Epithelial cell of esophagus (primary cell): ENCODE data around the gene HOXA11.

ENCODE experiments used
- DNase-seq: peaks from one replicate; pipeline ENCODE4 v3.0.0; 2010; ENCODE audit warnings: low read depth
- H3K4me3 ChIP-seq: 2 replicates; pipeline ENCODE4 v1.5.1; 2011; ENCODE audit warnings: mild to moderate bottlenecking, low read length, control low read depth
- TF ChIP-seq, protein P1 (sequence below): IDR thresholded peaks from 2 replicates; pipeline ENCODE4 v1.5.1; 2011; ENCODE audit warnings: low read depth, mild to moderate bottlenecking, low read length, control low read depth, inconsistent platforms; ENCODE audit not compliant: insufficient read depth; ENCODE audit errors: missing control alignments

Gene HOXA11

GRCh38 chr7:27134392-27134791, 50.6 kb downstream of the HOXA11 start:
- TF ChIP-seq, protein P1, sequence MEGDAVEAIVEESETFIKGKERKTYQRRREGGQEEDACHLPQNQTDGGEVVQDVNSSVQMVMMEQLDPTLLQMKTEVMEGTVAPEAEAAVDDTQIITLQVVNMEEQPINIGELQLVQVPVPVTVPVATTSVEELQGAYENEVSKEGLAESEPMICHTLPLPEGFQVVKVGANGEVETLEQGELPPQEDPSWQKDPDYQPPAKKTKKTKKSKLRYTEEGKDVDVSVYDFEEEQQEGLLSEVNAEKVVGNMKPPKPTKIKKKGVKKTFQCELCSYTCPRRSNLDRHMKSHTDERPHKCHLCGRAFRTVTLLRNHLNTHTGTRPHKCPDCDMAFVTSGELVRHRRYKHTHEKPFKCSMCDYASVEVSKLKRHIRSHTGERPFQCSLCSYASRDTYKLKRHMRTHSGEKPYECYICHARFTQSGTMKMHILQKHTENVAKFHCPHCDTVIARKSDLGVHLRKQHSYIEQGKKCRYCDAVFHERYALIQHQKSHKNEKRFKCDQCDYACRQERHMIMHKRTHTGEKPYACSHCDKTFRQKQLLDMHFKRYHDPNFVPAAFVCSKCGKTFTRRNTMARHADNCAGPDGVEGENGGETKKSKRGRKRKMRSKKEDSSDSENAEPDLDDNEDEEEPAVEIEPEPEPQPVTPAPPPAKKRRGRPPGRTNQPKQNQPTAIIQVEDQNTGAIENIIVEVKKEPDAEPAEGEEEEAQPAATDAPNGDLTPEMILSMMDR = no peak
- H3K4me3 ChIP-seq = no peak overlapping the region
- DNase-seq = peak; percentile 44

DNA sequence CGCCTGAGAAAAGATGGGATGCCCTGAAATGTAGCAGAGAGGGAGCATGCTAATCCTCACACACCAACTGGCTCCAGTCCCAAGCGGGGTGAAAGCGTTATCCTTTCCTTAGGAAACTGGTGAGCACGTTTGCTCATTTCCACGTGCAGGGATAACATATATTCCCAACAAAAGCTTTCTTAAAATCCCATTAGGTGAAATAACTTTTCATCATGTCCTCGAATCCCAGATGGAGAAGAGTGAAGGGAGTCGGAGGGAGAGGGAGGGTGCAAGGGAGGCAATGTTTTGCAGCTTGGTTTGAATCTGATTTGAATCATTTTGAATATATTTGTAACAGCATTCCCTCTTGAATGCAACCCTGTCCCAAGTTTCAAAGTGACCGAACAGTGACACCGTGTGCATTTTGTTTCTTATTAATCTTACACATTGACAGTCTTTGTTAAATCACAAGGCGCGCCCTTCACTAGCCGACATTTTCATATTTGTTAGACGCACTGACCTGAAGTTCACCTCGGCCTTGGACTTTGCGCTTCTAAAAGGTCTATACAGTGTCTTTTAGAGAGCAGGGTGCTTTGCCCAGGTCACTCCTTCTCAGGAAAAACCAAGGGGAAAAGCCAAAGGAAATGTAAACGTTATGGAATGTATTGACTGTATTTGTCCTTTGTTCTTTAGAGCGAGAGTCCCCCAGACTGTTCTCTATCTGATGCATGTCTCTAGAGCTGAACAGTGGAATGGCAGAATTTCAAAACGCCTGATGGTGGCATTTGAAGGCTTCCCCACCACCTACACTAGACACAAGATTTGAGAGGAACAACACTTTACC, 51.4 kb downstream of the HOXA11 start:
- TF ChIP-seq, protein P1 = no peak

DNA sequence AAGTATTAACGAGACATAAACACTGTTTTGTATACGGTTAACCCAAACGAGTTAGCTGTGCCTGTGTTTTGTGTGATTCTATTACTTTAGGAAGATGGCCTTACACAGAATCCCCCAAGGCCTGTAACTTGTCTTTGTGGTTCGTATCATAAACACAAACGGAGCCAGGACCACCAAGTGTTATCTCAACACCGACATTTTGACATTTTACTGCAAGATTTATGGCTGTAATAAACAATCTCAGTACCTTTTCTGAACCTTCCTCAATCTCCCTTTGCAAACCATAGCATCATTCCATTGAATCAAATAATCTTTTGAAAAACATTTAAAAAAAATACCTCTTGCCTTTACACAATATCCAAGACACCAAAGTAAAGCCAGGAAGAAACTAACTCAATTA, 52.1 kb downstream of the HOXA11 start:
- no peak for DNase-seq
- no peak overlapping the region for H3K4me3 ChIP-seq
- TF ChIP-seq, protein P1 = no peak

More for the DNA sequence above, 51.4 kb downstream of the HOXA11 start:
- H3K4me3 ChIP-seq = no peak overlapping the region
- no peak for DNase-seq

- DNase-seq = no peak
- TF ChIP-seq, protein P1 = no peak
- H3K4me3 ChIP-seq = no peak overlapping the region
Observed at GRCh38 chr7:27132214-27132613, 52.8 kb downstream of the HOXA11 start.

GRCh38 chr7:27131390-27131819, 53.6 kb downstream of the HOXA11 start:
- no peak for DNase-seq
- peak overlapping the region; percentile 69 for H3K4me3 ChIP-seq
- TF ChIP-seq, protein P1 = no peak
